Muscle layer of colon (tissue), 2 donors: ENCODE measurements around the gene SUMF1.

ENCODE experiments used
- H3K27ac ChIP-seq: one replicate; pipeline ENCODE4 v1.7.0; 2013; ENCODE audit warnings: low read depth, mild to moderate bottlenecking, low read length, moderate library complexity
- H3K27me3 ChIP-seq, 2 donors: one replicate each; pipeline ENCODE4 v1.7.0; 2013; ENCODE audit warnings: low read length in 2 of 2, mild to moderate bottlenecking in 2 of 2; ENCODE audit not compliant: insufficient read depth in 2 of 2, control insufficient read depth in 1 of 2
- H3K36me3 ChIP-seq: one replicate; pipeline ENCODE4 v1.7.0; 2013; ENCODE audit warnings: mild to moderate bottlenecking, low read length; ENCODE audit not compliant: insufficient read depth
- H3K4me1 ChIP-seq: one replicate; pipeline ENCODE4 v1.7.0; 2013; ENCODE audit warnings: mild to moderate bottlenecking, low read length; ENCODE audit not compliant: insufficient read depth
- H3K4me3 ChIP-seq, 2 donors: one replicate each; pipeline ENCODE4 v1.7.0; 2013; ENCODE audit warnings: low read length in 2 of 2, low read depth in 1 of 2, mild to moderate bottlenecking in 1 of 2, moderate library complexity in 1 of 2
- H3K9ac ChIP-seq: one replicate; pipeline ENCODE4 v1.7.0; 2013; ENCODE audit warnings: low read length
- H3K9me3 ChIP-seq: one replicate; pipeline ENCODE4 v1.7.0; 2013; ENCODE audit warnings: mild to moderate bottlenecking, low read length
- donor health status: abdominal sarcoma.
- donor health status: Adenocarcinoma of cecum.

The SUMF1 gene

GRCh38 chr3:4395448-4395847, 71.6 kb downstream of the SUMF1 start:
- H3K9ac ChIP-seq: no peak overlapping the region
- no peaks in the 10 kb centered on the region for H3K9me3 ChIP-seq
- no peaks in the 10 kb centered on the region for H3K4me1 ChIP-seq
- H3K27me3 ChIP-seq: no peaks in the 10 kb centered on the region
- H3K27ac ChIP-seq: no peak overlapping the region
- H3K36me3 ChIP-seq: peaks cover 3% of the 10 kb centered on the region
- H3K4me3 ChIP-seq: no peak overlapping the region

GRCh38 chr3:4394567-4394966, 72.5 kb downstream of the SUMF1 start:
- H3K4me1 ChIP-seq: no peaks in the 10 kb centered on the region
- peaks cover 3% of the 10 kb centered on the region for H3K36me3 ChIP-seq
- no peaks in the 10 kb centered on the region for H3K27me3 ChIP-seq
- H3K4me3 ChIP-seq: no peak overlapping the region
- H3K9ac ChIP-seq: no peak overlapping the region
- no peak overlapping the region for H3K27ac ChIP-seq
- H3K9me3 ChIP-seq: no peaks in the 10 kb centered on the region

GRCh38 chr3:4394048-4394447, 73.0 kb downstream of the SUMF1 start:
- no peaks in the 10 kb centered on the region for H3K9me3 ChIP-seq
- H3K9ac ChIP-seq: no peak overlapping the region
- no peak overlapping the region for H3K27ac ChIP-seq
- no peak overlapping the region for H3K4me3 ChIP-seq
- no peaks in the 10 kb centered on the region for H3K4me1 ChIP-seq
- H3K27me3 ChIP-seq: no peaks in the 10 kb centered on the region
- peaks cover 2% of the 10 kb centered on the region for H3K36me3 ChIP-seq

DNA sequence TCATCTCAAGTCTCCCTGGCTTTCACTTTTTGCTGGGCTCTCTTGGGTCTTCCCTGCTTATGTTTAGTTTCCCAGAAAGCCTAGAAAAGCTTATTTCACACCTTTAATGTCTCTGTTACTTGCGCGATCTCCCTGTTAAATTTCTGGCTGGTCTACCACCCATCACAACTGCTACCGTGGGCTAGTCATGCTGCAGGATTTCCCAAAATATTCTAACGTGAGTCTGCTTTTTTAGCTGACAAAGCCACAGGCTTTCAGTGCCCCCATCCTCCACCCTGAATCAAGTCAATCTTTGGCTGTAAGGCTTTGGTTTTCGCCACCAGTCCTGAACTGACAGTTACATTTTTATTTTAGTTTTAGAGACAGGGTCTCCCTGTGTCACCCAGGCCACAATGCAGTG, 74.1 kb downstream of the SUMF1 start:
- Histone ChIP-seq H3K9me3 (no peaks in the 10 kb centered on the region), H3K36me3 (no peaks in the 10 kb centered on the region), H3K27me3 (no peaks in the 10 kb centered on the region), H3K9ac (no peak overlapping the region), H3K4me3 (no peak overlapping the region), H3K4me1 (no peaks in the 10 kb centered on the region), H3K27ac (no peak overlapping the region)

DNA sequence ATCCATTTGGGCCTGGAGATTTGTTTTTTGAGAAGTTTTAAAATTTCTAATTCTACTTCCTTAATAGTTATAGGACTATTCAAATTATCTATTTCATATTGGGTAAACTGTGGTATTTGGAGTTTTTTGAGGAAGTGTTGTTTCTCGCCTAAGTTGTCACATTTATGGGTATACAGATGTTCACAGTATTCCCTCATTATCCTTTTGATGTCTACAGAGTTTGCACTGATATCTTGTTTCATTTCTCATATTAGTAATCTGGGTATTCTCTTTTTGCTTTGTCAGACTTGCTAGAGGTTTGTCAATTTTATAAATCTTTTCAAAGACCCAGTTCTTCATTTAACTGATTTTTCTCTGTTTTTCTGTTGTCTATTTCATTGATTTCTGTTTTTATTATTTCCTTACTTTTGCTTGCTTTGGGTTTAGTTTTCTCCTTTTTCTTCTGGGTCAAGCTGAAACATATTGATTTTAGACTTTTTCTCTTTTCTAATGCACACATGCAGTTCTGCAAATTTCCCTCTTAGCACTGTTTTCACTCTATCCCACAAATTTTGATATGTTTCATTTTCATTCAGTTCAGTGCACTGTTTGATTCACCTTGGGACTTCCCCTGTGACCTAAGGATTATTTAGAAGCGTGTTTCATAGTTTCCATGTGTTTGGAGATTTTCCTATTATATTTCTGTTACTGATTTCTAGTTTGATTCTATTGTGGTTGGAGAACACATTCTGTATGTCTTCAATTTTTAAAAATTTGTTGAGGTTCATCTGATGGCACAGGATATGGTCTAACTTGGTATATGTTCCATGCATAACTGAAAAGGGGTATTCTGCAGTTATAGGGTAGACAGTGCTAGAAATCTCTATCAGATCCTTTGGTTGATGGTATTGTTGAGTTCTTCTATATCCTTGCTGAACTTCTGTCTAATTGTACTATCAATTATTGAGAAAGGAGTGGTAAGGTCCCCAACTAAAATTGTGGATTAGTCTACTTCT, 79.6 kb downstream of the SUMF1 start:
- no peaks in the 10 kb centered on the region for H3K36me3 ChIP-seq
- no peak overlapping the region for H3K9ac ChIP-seq
- H3K27ac ChIP-seq: no peak overlapping the region
- no peaks in the 10 kb centered on the region for H3K9me3 ChIP-seq
- H3K4me1 ChIP-seq: no peaks in the 10 kb centered on the region
- H3K27me3 ChIP-seq: no peaks in the 10 kb centered on the region
- no peak overlapping the region for H3K4me3 ChIP-seq

GRCh38 chr3:4385201-4385600, 81.9 kb downstream of the SUMF1 start:
- H3K9me3 ChIP-seq: no peaks in the 10 kb centered on the region
- H3K27ac ChIP-seq: no peak overlapping the region
- no peak overlapping the region for H3K9ac ChIP-seq
- H3K4me1 ChIP-seq: no peaks in the 10 kb centered on the region
- H3K36me3 ChIP-seq: no peaks in the 10 kb centered on the region
- H3K4me3 ChIP-seq: no peak overlapping the region
- H3K27me3 ChIP-seq: no peaks in the 10 kb centered on the region

DNA sequence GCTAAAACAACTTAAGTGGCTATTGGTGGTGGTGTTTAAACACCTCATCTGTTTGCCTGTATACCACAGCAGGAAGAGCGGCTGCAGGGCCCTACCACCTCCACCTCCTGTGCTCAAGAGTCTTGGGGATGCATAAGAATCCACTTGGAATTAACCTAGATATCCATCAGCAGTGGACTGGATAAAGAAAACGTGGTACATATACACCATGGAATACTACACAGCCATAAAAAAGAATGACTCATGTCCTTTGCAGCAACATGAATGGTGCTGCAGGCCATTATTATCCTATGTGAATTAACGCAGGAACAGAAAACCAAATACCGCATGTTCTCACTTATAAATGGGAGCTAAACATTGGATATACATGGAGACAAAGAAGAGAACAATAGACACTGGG, 87.1 kb downstream of the SUMF1 start:
- H3K9ac ChIP-seq: no peak overlapping the region
- H3K4me3 ChIP-seq: no peak overlapping the region
- H3K9me3 ChIP-seq: no peaks in the 10 kb centered on the region
- no peaks in the 10 kb centered on the region for H3K27me3 ChIP-seq
- no peak overlapping the region for H3K27ac ChIP-seq
- no peaks in the 10 kb centered on the region for H3K36me3 ChIP-seq
- no peaks in the 10 kb centered on the region for H3K4me1 ChIP-seq

DNA sequence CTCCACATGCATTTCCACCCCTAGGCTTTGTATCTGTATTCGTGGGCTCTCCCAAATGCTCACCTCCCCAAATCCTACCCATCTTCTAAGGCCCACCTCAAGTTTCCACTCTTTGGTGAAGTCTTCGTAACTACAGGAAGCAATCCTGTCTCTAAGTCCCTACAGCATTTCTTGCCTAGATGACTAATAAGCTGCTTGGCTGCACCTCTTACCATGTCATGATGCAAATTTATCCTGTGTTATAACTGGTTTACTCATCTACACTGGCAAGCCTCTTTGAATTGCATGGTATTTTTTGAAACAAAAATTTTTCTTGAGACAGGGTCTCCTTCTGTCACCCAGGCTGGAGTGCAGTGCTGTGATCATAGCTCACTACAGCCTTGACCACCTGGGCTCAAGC, 90.6 kb downstream of the SUMF1 start:
- Histone ChIP-seq H3K27me3 (no peaks in the 10 kb centered on the region), H3K4me3 (no peak overlapping the region), H3K9ac (no peak overlapping the region), H3K27ac (no peak overlapping the region), H3K36me3 (no peaks in the 10 kb centered on the region), H3K9me3 (no peaks in the 10 kb centered on the region), H3K4me1 (no peaks in the 10 kb centered on the region)

DNA sequence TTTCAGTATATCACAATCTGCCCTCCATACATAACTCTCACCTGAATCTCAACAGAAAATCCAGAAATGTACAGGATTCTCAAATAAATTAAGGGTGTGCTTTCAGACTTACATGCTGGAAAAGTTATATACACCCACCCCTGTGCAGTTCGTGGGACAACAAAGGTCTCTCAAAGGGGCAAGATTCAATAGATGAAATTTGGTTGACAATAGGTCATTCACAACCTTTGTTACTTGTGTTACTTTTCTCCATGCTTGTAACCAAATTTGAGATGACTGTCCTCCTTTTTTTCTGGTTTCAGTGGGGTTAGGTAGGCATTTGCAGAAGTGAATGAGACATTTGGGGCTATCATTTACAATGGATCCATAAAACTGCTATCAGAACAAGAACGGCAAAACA, 91.2 kb downstream of the SUMF1 start:
- no peak overlapping the region for H3K9ac ChIP-seq

DNA sequence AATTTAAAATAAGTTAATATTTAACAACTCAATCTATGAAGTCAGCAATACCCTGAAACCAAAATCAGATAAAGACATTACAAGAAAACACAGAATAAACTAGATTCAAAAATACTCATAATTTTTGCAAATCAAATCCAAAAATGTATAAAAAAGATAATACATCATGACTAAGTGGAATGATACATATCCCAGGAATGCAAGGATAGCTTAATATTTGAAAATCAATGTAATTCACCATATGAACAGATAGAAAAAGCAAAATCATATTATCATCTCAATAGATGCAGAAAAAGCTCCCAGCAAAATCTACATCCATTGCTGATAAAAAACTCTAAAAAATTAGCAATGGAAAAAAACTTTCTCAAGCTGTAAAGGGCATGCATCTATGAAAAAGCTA, 93.4 kb downstream of the SUMF1 start:
- no peak overlapping the region for H3K4me3 ChIP-seq
- H3K27ac ChIP-seq: no peak overlapping the region
- no peaks in the 10 kb centered on the region for H3K9me3 ChIP-seq
- H3K9ac ChIP-seq: no peak overlapping the region
- no peaks in the 10 kb centered on the region for H3K27me3 ChIP-seq
- H3K36me3 ChIP-seq: no peaks in the 10 kb centered on the region
- no peaks in the 10 kb centered on the region for H3K4me1 ChIP-seq

More for the DNA sequence above, 91.2 kb downstream of the SUMF1 start:
- Histone ChIP-seq H3K4me1 (no peaks in the 10 kb centered on the region), H3K27me3 (no peaks in the 10 kb centered on the region), H3K27ac (no peak overlapping the region), H3K4me3 (no peak overlapping the region), H3K36me3 (no peaks in the 10 kb centered on the region), H3K9me3 (no peaks in the 10 kb centered on the region)

- Histone ChIP-seq H3K9me3 (no peaks in the 10 kb centered on the region), H3K36me3 (no peaks in the 10 kb centered on the region), H3K4me3 (no peak overlapping the region), H3K27me3 (no peaks in the 10 kb centered on the region), H3K27ac (no peak overlapping the region), H3K9ac (no peak overlapping the region), H3K4me1 (no peaks in the 10 kb centered on the region)
Observed at GRCh38 chr3:4362523-4362922, 104.5 kb downstream of the SUMF1 start.

GRCh38 chr3:4360817-4361216, 106.3 kb downstream of the SUMF1 start:
- H3K9ac ChIP-seq: no peak overlapping the region
- H3K36me3 ChIP-seq: no peaks in the 10 kb centered on the region
- no peak overlapping the region for H3K27ac ChIP-seq
- H3K9me3 ChIP-seq: no peaks in the 10 kb centered on the region
- no peaks in the 10 kb centered on the region for H3K4me1 ChIP-seq
- H3K4me3 ChIP-seq: no peak overlapping the region
- no peaks in the 10 kb centered on the region for H3K27me3 ChIP-seq
